Stimulated activated CD8-positive, alpha-beta memory T cell treated with anti-CD3 and anti-CD28 coated beads, Interleukin-12 subunit alpha, Interleukin-12 subunit beta, amount 100 ng/mL, for 24 hours (primary cell): ENCODE measurements around the gene CHAD.

ENCODE experiments used
- DNase-seq: peaks from one replicate; pipeline ENCODE4 v3.0.0-alpha.2; 2020; ENCODE audit errors: extremely low read depth

Gene CHAD

GRCh38 chr17:50458701-50459676 lies 9.7 kb downstream of the CHAD start:
- DNase-seq = no peak

- no peak for DNase-seq
Measured at GRCh38 chr17:50458270-50458669, 10.4 kb downstream of the CHAD start.

- no peak for DNase-seq
Measured at GRCh38 chr17:50457621-50458020, 11.1 kb downstream of the CHAD start.

- no peak for DNase-seq
Measured at GRCh38 chr17:50453901-50454300, 14.8 kb downstream of the CHAD start.

- DNase-seq = no peak
Measured at GRCh38 chr17:50452630-50453300, 15.9 kb downstream of the CHAD start.

GRCh38 chr17:50451943-50452629 lies 16.6 kb downstream of the CHAD start:
- DNase-seq = no peak

GRCh38 chr17:50448643-50449042 lies 20.0 kb downstream of the CHAD start:
- no peak for DNase-seq

GRCh38 chr17:50447870-50448595 lies 20.6 kb downstream of the CHAD start:
- DNase-seq = no peak

GRCh38 chr17:50445730-50446325 lies 22.9 kb downstream of the CHAD start:
- no peak for DNase-seq

GRCh38 chr17:50444841-50445715 lies 23.6 kb downstream of the CHAD start:
- no peak for DNase-seq

GRCh38 chr17:50443505-50443974 lies 25.1 kb downstream of the CHAD start:
- DNase-seq = no peak

- no peak for DNase-seq
Measured at GRCh38 chr17:50440838-50441829, 27.5 kb downstream of the CHAD start.

GRCh38 chr17:50440172-50440837 lies 28.4 kb downstream of the CHAD start:
- no peak for DNase-seq

GRCh38 chr17:50439008-50439407 lies 29.7 kb downstream of the CHAD start:
- DNase-seq = no peak

GRCh38 chr17:50437409-50437808 lies 31.3 kb downstream of the CHAD start:
- DNase-seq = no peak

- DNase-seq = no peak
Measured at GRCh38 chr17:50432125-50432762, 36.4 kb downstream of the CHAD start.

- no peak for DNase-seq
Measured at GRCh38 chr17:50430821-50431618, 37.7 kb downstream of the CHAD start.
